ENCODE results near the gene CELSR1. TPM values are rescaled to one million over a fixed set of nuclear protein-coding genes. Genes with fewer than 3 reads are reported as not detected.

The CELSR1 gene
- total RNA-seq, 1 experiment from 2014 or later: 14.2 TPM

DNA sequence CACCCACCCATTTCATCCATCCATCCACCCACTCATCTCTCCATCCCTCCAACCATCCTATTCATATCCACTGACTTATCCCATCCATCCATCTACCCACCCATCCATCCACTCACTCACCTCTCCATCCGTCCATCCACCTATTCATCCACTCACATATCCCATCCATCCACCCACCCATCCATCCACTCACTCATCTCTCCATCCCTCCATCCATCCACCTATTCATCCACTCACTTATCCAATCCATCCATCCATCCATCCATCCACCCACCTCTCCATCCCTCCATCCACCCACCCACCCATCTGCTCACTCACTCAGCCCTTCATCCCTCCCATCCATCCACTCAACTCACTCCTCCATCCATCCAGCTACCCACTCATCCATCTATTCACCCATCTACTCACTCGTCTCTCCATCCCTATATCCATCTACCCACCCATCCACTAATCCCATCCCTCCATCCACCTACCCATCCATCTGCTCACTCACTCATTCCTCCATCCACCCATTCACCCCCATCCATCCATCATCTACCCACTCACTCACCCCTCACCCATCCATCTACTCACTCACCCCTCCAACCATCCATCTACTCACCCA is 165.7 kb downstream of the CELSR1 start:
- intact Hi-C loops (cut with micrococcal nuclease): no loop called here
- H3K79me2 ChIP-seq (ENCODE audit: low read length): no peaks in the 10 kb centered on the region
- CTCF ChIA-PET: no interaction called here

DNA sequence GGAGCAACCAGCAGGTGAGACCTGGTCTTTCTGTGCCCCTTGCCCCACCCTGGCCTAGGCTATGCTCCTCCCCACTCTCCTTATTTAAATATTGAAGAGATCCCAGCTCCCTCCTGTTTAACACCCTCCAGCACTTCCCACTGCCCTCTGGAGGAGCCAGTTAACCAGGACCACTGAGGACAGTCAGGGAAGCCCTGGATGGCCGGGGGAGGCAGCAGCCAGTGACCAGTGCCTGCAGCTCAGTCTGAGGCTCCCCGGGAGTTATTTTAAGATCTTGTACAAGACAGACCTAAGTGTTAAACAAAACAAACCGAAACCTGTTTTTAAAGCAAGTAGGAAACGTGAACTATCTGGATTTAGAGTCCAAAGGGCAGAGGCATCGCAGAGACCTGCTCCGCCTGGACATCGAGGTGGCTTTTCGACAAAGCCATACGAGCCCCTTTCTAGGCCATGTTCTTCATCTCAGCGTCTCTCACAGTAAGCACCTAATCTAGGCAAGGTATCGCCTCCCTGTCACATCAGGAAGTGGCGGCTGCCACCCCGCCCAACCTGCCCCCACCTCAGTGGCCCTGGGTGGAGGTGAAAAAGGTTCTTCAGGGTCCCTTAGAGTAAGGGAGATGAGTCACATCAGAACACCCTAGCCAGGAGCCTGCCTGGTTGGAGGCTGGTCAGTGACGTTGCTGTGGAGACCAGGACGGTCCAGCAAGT is 166.7 kb downstream of the CELSR1 start:
- H2AFZ ChIP-seq (ENCODE audit: low read length): no peak overlapping the region
- H3K9me2 ChIP-seq (replicated peaks; ENCODE audit: low read length): no peaks in the 10 kb centered on the region
- no peak overlapping the region for H3K27ac ChIP-seq (ENCODE audit: low read length)
- intact Hi-C loops (cut with micrococcal nuclease): no loop called here
- no peak for DNase-seq
- no peaks in the 10 kb centered on the region for H3K9me3 ChIP-seq (ENCODE audit: low read length)
- H3F3A ChIP-seq (ENCODE audit: low read length, unreplicated experiment): no peaks in the 10 kb centered on the region
- CTCF ChIA-PET: no interaction called here
- 0 out of 2 replicates have a peak, but pooled peaks cover under 1% of the 10 kb centered on the region for H3K36me3 ChIP-seq (ENCODE audit: low read depth, low read length)
- no TSS peak for BruUV-seq (replicated peaks)
- no peaks in the 10 kb centered on the region for H3K79me2 ChIP-seq (ENCODE audit: low read length)
- H3K9ac ChIP-seq (ENCODE audit: low read length): no peak overlapping the region
- no peaks in the 10 kb centered on the region for H4K20me1 ChIP-seq (ENCODE audit: low read length)
- no peak for ATAC-seq
- H3K4me2 ChIP-seq (ENCODE audit: low read length): no peak overlapping the region
- no peak overlapping the region for H3K4me3 ChIP-seq (ENCODE audit: low read length)
- TF ChIP-seq EZH2 (IDR thresholded peaks at IDR 0.05; ENCODE audit: low read length, unreplicated experiment) (no peak), EZH2phosphoT487 (IDR thresholded peaks at IDR 0.05; ENCODE audit: borderline replicate concordance, low read length) (no peak), CTCF (conservative IDR thresholded peaks at IDR 0.05; ENCODE audit: low read depth, low read length) (no peak)
- POLR2A ChIA-PET (ENCODE audit: unreplicated experiment): no interaction called here
- no peaks in the 10 kb centered on the region for H3K27me3 ChIP-seq (ENCODE audit: low read length)
- no peaks in the 10 kb centered on the region for H3K4me1 ChIP-seq (ENCODE audit: insufficient read depth, low read length)

More for the DNA sequence above, 165.7 kb downstream of the CELSR1 start:
- DNase-seq (no peak), ATAC-seq (no peak)
- no peak for TF ChIP-seq CTCF (conservative IDR thresholded peaks at IDR 0.05; ENCODE audit: low read depth, low read length)
- TF ChIP-seq EZH2phosphoT487 (IDR thresholded peaks at IDR 0.05; ENCODE audit: borderline replicate concordance, low read length): no peak
- no peak for TF ChIP-seq EZH2 (IDR thresholded peaks at IDR 0.05; ENCODE audit: low read length, unreplicated experiment)
- BruUV-seq (replicated peaks): no TSS peak
- Histone ChIP-seq H3K27me3 (ENCODE audit: low read length) (no peaks in the 10 kb centered on the region), H3K9me3 (ENCODE audit: low read length) (no peaks in the 10 kb centered on the region), H2AFZ (ENCODE audit: low read length) (no peak overlapping the region), H3K27ac (ENCODE audit: low read length) (no peak overlapping the region), H3K36me3 (ENCODE audit: low read depth, low read length) (peaks cover 5% of the 10 kb centered on the region), H4K20me1 (ENCODE audit: low read length) (no peaks in the 10 kb centered on the region), H3K9ac (ENCODE audit: low read length) (no peak overlapping the region), H3K4me3 (ENCODE audit: low read length) (no peak overlapping the region), H3F3A (ENCODE audit: low read length, unreplicated experiment) (no peaks in the 10 kb centered on the region), H3K9me2 (replicated peaks; ENCODE audit: low read length) (no peaks in the 10 kb centered on the region), H3K4me2 (ENCODE audit: low read length) (no peak overlapping the region), H3K4me1 (ENCODE audit: insufficient read depth, low read length) (no peaks in the 10 kb centered on the region)
- POLR2A ChIA-PET (ENCODE audit: unreplicated experiment): no interaction called here

Data from PC-3 (cell line).